K562 (cell line): ENCODE measurements around the gene PDZRN4.

Experiments
- CTCF ChIP-seq, 3 experiments: IDR thresholded peaks in 2 of 3; conservative IDR thresholded peaks in 1 of 3; 2 replicates each; pipeline ENCODE4 v1.5.1; 2011 to 2012; ENCODE audit warnings: low read length in 3 of 3, mild to moderate bottlenecking in 3 of 3, control low read depth in 2 of 3, improper control_type of control experiment in 1 of 3, inconsistent platforms in 1 of 3, low read depth in 1 of 3, mixed read lengths in 1 of 3, moderate library complexity in 1 of 3; ENCODE audit not compliant: insufficient read depth in 2 of 3
- ESRRA ChIP-seq: fragments of 450-650 bp; IDR thresholded peaks from 2 replicates; pipeline ENCODE4 v1.6.1; 2014; ENCODE audit warnings: low read depth, mild to moderate bottlenecking, moderate library complexity, borderline replicate concordance
- ETV5 ChIP-seq: sonication (generic); formaldehyde crosslinking; IDR thresholded peaks from 2 replicates; pipeline ENCODE4 v1.4.0; 2020; ENCODE audit warnings: low read depth, mild to moderate bottlenecking, missing genetic modification reagents
- MNT ChIP-seq, 2 experiments: fragments of 450-650 bp; conservative IDR thresholded peaks; 2 replicates each; pipeline ENCODE4 v1.6.1; 2017; ENCODE audit warnings: mild to moderate bottlenecking in 2 of 2, moderate library complexity in 2 of 2
- POLR2A ChIP-seq: fragments of 450-650 bp; conservative IDR thresholded peaks from 2 replicates; pipeline ENCODE4 v1.6.1; 2016
- PRMT5 ChIP-seq: sonication (generic); formaldehyde crosslinking; IDR thresholded peaks from 2 replicates; pipeline ENCODE4 v1.5.0; 2020; ENCODE audit warnings: missing genetic modification reagents

- TF ChIP-seq MNT (conservative IDR thresholded peaks at IDR 0.05) (no peak), ESRRA (no peak), POLR2A (no peak), CTCF (IDR thresholded peaks at IDR 0.05 in 2 of 3, conservative IDR thresholded peaks at IDR 0.05 in 1 of 3; ENCODE audit: insufficient read depth in 2 of 3, low read depth in 1 of 3, low read length in 3 of 3) (no peak), PRMT5 (no peak), ETV5 (CRISPR knock-in tag) (no peak)
Measured at GRCh38 chr12:41563051-41563450, 374.9 kb downstream of the PDZRN4 start.
